Natural killer cell (primary cell): Measurements from ENCODE around the gene CYP39A1. TPM values are rescaled to one million over a fixed set of nuclear protein-coding genes. Genes with fewer than 3 reads are reported as not detected.

Experiments used
- ATAC-seq, 3 donors: fragments of 150-1000 bp in 2 of 3; fragments of 200-7000 bp in 1 of 3; cut with Tn5 transposase; 1 replicate in 1 of 3; 2 replicates in 2 of 3; pipeline ENCODE4 v1.10.0; 2021; ENCODE audit warnings: mild to moderate bottlenecking in 2 of 3, moderate library complexity in 2 of 3
- DNase-seq, 2 donors: peaks; one replicate each; pipeline versions ENCODE4 v3.0.0 to v3.0.0-alpha.2; 2013 to 2021; ENCODE audit warnings: mixed read lengths in 1 of 2
- H3K27ac ChIP-seq: one replicate; pipeline ENCODE4 v1.5.1; 2013; ENCODE audit warnings: mild to moderate bottlenecking, low read length
- H3K27me3 ChIP-seq: one replicate; pipeline ENCODE4 v1.6.1; 2013; ENCODE audit warnings: low read length; ENCODE audit not compliant: control insufficient read depth, insufficient read depth
- H3K36me3 ChIP-seq: one replicate; pipeline ENCODE4 v1.6.1; 2013; ENCODE audit warnings: low read length; ENCODE audit not compliant: control insufficient read depth, insufficient read depth
- H3K4me1 ChIP-seq: one replicate; pipeline ENCODE4 v1.6.1; 2013; ENCODE audit warnings: low read length; ENCODE audit not compliant: control insufficient read depth, insufficient read depth
- H3K4me3 ChIP-seq: one replicate; pipeline ENCODE4 v1.5.1; 2013; ENCODE audit warnings: low read length
- H3K9me3 ChIP-seq: one replicate; pipeline ENCODE4 v1.6.1; 2013; ENCODE audit warnings: low read length; ENCODE audit not compliant: control insufficient read depth, insufficient read depth
- H3K27ac Mint-ChIP-seq, 2 donors: one replicate each; pipeline ENCODE4 v1.8.0; 2022; ENCODE audit warnings: mild to moderate bottlenecking in 2 of 2, mixed read lengths in 2 of 2, moderate library complexity in 1 of 2
- H3K27me3 Mint-ChIP-seq, 2 donors: one replicate each; pipeline ENCODE4 v1.8.0; 2022; ENCODE audit warnings: low read depth in 2 of 2, mixed read lengths in 2 of 2
- H3K36me3 Mint-ChIP-seq: one replicate; pipeline ENCODE4 v1.8.0; 2022; ENCODE audit warnings: mixed read lengths
- H3K4me1 Mint-ChIP-seq, 2 donors: one replicate each; pipeline ENCODE4 v1.8.0; 2022; ENCODE audit warnings: mixed read lengths in 2 of 2
- H3K4me3 Mint-ChIP-seq: one replicate; pipeline ENCODE4 v1.8.0; 2022; ENCODE audit warnings: mild to moderate bottlenecking, moderate library complexity, mixed read lengths
- H3K9me3 Mint-ChIP-seq, 2 donors: one replicate each; pipeline ENCODE4 v1.8.0; 2022; ENCODE audit warnings: mixed read lengths in 2 of 2
- WGBS: methylation state at CpG from one replicate; pipeline ENCODE4 v1.1.7; 2013; ENCODE audit warnings: missing lambda C conversion rate; ENCODE audit not compliant: insufficient coverage; 5-methylcytosine and 5-hydroxymethylcytosine counted together
- intact Hi-C: fragments of 100-400 bp; cut with micrococcal nuclease; formaldehyde crosslinking; loops from one replicate; pipeline ENCODE4 v1.14.2; 2022
- total RNA-seq, 4 donors: library from RNA; stranded (reverse); fragments of 120-200 nt in 1 of 4; gene quantifications; one replicate each; pipeline versions ENCODE4 v1.2.3 to v1.2.4, GENCODE V29; 2013 to 2022
- TF ChIP-seq, protein P1 (sequence below): fragments of 200-600 bp; IDR thresholded peaks from one replicate; pipeline ENCODE4 v1.8.0; 2022; ENCODE audit warnings: antibody characterized with exemption

The CYP39A1 gene
- total RNA-seq, 3 donors from 2014 or later (not counting 1 experiment from before 2014, with no cell fraction given): not detected

- Histone ChIP-seq H3K36me3 (no peaks in the 10 kb centered on the region), H3K4me1 (no peaks in the 10 kb centered on the region), H3K27ac (no peak overlapping the region), H3K9me3 (no peaks in the 10 kb centered on the region), H3K27me3 (no peaks in the 10 kb centered on the region), H3K4me3 (no peak overlapping the region)
- no peaks in the 10 kb centered on the region for H3K4me1 Mint-ChIP-seq
- no peaks in the 10 kb centered on the region for H3K9me3 Mint-ChIP-seq
- intact Hi-C loops: no loop called here
- TF ChIP-seq, protein P1, sequence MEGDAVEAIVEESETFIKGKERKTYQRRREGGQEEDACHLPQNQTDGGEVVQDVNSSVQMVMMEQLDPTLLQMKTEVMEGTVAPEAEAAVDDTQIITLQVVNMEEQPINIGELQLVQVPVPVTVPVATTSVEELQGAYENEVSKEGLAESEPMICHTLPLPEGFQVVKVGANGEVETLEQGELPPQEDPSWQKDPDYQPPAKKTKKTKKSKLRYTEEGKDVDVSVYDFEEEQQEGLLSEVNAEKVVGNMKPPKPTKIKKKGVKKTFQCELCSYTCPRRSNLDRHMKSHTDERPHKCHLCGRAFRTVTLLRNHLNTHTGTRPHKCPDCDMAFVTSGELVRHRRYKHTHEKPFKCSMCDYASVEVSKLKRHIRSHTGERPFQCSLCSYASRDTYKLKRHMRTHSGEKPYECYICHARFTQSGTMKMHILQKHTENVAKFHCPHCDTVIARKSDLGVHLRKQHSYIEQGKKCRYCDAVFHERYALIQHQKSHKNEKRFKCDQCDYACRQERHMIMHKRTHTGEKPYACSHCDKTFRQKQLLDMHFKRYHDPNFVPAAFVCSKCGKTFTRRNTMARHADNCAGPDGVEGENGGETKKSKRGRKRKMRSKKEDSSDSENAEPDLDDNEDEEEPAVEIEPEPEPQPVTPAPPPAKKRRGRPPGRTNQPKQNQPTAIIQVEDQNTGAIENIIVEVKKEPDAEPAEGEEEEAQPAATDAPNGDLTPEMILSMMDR: no peak
- DNase-seq (no peak), ATAC-seq (no peak)
- no peaks in the 10 kb centered on the region for H3K36me3 Mint-ChIP-seq
- H3K27me3 Mint-ChIP-seq: peaks cover 12 to 24% of the 10 kb centered on the region in 2 donors
- no peak overlapping the region for H3K4me3 Mint-ChIP-seq
- H3K27ac Mint-ChIP-seq: no peak overlapping the region
These were observed 61.9 kb downstream of the CYP39A1 start for GRCh38 chr6:46590765-46591164.

GRCh38 chr6:46586906-46587305 lies 65.7 kb downstream of the CYP39A1 start:
- peaks cover 8 to 28% of the 10 kb centered on the region in 2 donors for H3K27me3 Mint-ChIP-seq
- Histone ChIP-seq H3K27ac (no peak overlapping the region), H3K9me3 (no peaks in the 10 kb centered on the region), H3K4me1 (no peaks in the 10 kb centered on the region), H3K27me3 (no peaks in the 10 kb centered on the region), H3K36me3 (no peaks in the 10 kb centered on the region), H3K4me3 (no peak overlapping the region)
- intact Hi-C loops: no loop called here
- ATAC-seq: no peak
- 81% methylated on average over 2 of the region's 2 CpGs for WGBS
- no peaks in the 10 kb centered on the region for H3K9me3 Mint-ChIP-seq
- TF ChIP-seq, protein P1: no peak
- H3K4me3 Mint-ChIP-seq: no peak overlapping the region
- H3K27ac Mint-ChIP-seq: no peak overlapping the region
- no peak for DNase-seq
- no peaks in the 10 kb centered on the region for H3K4me1 Mint-ChIP-seq
- no peaks in the 10 kb centered on the region for H3K36me3 Mint-ChIP-seq

DNA sequence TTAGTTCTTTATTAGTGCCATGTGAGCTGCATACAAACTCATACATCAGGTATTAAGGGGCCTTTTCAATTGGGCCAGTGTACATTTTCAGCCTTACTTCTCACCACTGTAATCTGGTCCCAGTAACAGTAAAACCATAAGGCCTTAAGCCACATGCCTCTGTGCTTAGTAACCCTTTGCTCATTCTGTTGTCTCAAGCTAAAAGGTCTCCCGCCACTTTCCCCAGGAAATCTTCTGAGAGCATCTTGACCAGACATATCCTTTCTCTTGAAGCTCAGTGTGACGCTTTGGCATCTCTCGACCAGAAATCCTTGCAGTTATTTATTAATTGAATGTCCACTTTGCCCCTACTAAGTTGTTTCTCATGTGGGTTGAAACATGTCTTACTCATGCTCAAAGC lies 68.0 kb downstream of the CYP39A1 start:
- no peak overlapping the region for H3K4me3 Mint-ChIP-seq
- H3K4me3 ChIP-seq: no peak overlapping the region
- ATAC-seq: no peak
- no peak overlapping the region for H3K27ac ChIP-seq
- no peaks in the 10 kb centered on the region for H3K36me3 Mint-ChIP-seq
- WGBS: 96% methylated on average over 3 of the region's 3 CpGs
- H3K36me3 ChIP-seq: no peaks in the 10 kb centered on the region
- H3K9me3 ChIP-seq: no peaks in the 10 kb centered on the region
- H3K4me1 ChIP-seq: no peaks in the 10 kb centered on the region
- no peaks in the 10 kb centered on the region for H3K4me1 Mint-ChIP-seq
- H3K9me3 Mint-ChIP-seq: no peaks in the 10 kb centered on the region
- intact Hi-C loops: no loop called here
- TF ChIP-seq, protein P1: no peak
- DNase-seq: no peak
- no peak overlapping the region for H3K27ac Mint-ChIP-seq
- H3K27me3 ChIP-seq: no peaks in the 10 kb centered on the region
- H3K27me3 Mint-ChIP-seq: peaks cover 3 to 23% of the 10 kb centered on the region in 2 donors

DNA sequence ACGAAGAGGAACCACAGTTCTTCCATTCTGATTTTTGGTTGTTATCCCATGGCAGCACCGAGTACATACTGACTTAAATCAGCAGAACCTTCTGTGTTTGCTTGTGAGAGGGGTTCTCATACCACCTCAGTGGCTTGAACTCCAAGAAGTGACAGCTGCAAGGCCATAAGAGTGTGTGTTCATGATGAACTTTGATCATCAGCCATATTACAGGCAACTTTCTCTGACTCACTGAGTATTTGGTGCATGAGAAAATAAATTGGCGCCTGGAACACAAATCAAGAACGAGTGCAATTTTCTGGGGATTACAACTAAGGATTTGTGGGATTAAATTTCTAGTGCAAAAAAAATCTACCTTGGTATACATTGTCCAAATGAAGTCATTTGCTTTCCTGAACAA lies 68.9 kb downstream of the CYP39A1 start:
- no peaks in the 10 kb centered on the region for H3K9me3 Mint-ChIP-seq
- H3K36me3 Mint-ChIP-seq: no peaks in the 10 kb centered on the region
- Histone ChIP-seq H3K9me3 (no peaks in the 10 kb centered on the region), H3K4me3 (no peak overlapping the region), H3K27ac (no peak overlapping the region), H3K4me1 (no peaks in the 10 kb centered on the region), H3K36me3 (no peaks in the 10 kb centered on the region), H3K27me3 (no peaks in the 10 kb centered on the region)
- H3K27ac Mint-ChIP-seq: no peak overlapping the region
- H3K4me3 Mint-ChIP-seq: no peak overlapping the region
- 94% methylated on average over 4 of the region's 4 CpGs for WGBS
- no peak for ATAC-seq
- intact Hi-C loops: no loop called here
- DNase-seq: no peak
- TF ChIP-seq, protein P1: no peak
- H3K27me3 Mint-ChIP-seq: peaks cover 3 to 20% of the 10 kb centered on the region in 2 donors
- no peaks in the 10 kb centered on the region for H3K4me1 Mint-ChIP-seq
